NCI-H146 treated with DMSO at 0.1 percent for 48 hours (cell line): Measurements from ENCODE around the gene SND1.

Source experiments
- DNase-seq: peaks from one replicate; lab custom pipeline; 2025; ENCODE audit not compliant: unreplicated experiment; lab: John Stamatoyannopoulos, UW

The SND1 gene

GRCh38 chr7:128030654-128031611, 378.9 kb downstream of the SND1 start, which contains the start of gene LRRC4:
LRRC4 (minus strand) TSS chr7:128031437; CDS start chr7:128030640, 797 bp downstream.
- no peak for DNase-seq

DNA sequence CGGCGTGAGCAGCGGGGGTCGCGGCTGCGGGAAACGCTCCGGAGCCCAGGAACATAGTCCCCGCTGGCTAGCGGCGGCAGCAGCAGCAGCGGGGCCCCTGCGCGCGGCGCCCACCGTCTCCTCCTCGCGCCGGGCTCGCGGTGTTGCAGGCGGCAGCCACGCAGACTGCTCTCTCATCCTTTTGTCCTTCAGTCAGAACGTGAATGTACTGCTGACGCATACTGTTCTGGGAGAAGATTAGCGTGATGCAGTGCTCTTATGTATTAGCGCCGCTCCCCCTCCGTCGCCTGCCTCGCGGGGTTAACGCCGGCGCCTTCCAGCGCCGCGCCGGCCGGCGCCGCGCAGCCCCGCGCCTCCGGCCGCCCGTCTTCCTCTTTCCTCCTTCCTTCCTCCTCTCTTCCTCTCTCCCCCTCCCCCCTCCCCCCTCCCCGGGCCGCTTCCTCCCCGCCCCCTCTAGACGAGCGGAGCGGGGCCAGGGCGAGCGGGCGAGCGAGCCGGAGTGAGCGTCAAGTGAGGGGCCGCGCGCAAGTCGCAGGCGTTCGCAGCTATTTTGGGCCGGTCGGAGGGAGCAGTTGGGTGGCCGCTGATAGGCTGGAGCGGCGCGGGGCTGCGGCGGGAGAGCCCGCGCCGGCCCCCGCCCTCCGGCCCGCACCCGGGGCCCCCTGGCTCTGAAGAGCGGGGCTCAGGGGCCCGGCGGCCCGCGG, 380.1 kb downstream of the SND1 start:
- peak; percentile 52 for DNase-seq

DNA sequence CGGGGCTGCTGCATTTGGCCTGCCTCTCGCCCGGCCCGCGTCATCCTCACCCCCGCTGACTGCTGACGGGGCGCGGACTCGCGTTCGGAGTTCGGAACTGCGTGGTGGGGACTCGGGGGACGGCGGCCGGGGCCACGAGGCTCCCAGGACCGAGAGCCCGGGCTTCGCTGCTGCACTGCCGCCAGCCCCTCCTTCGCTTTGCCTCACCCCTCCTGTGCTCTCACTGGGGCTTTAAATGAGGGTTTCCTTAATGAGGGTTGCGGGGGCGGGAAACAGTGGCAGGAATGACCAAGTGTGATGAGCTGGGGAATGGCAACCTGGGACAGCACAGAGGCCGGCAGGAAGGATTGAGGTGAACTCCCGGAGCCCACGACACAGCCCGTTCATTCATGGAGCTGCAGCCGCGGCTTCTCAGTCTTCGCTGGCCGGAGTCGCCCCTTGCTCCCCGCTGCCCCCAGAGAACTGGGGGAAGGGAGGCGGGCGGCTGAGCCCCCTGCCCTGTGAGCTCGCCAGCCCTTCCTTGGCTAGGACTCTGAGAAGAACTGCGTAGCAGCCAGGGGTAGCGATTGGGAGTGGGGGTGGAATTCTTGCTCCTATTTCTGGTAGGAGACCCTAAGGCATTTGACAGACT, 380.7 kb downstream of the SND1 start:
- DNase-seq: no peak

- no peak for DNase-seq
Measured at GRCh38 chr7:128033246-128033645, 381.3 kb downstream of the SND1 start.

- DNase-seq: no peak
Measured at GRCh38 chr7:128034825-128035224, 382.8 kb downstream of the SND1 start.

DNA sequence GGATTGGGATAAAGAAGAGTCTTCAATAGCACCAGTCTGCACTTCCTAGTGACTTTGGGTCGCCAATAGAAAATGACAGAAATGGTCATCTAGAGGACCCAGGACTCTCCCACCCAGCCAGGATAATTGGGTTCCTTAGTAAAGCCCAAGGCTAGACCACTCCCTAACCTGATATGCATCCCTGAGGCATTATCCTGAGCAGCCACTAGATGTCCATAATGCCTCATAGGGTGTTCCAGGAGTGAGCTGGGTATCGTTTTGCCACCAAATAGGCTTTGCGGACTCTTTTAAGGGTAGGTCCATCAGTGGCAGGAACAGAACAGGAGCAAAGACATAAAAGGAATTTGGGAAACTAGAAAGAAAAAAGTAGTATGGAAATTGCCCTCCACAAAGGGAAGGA, 383.7 kb downstream of the SND1 start:
- peak; percentile 20 for DNase-seq

DNA sequence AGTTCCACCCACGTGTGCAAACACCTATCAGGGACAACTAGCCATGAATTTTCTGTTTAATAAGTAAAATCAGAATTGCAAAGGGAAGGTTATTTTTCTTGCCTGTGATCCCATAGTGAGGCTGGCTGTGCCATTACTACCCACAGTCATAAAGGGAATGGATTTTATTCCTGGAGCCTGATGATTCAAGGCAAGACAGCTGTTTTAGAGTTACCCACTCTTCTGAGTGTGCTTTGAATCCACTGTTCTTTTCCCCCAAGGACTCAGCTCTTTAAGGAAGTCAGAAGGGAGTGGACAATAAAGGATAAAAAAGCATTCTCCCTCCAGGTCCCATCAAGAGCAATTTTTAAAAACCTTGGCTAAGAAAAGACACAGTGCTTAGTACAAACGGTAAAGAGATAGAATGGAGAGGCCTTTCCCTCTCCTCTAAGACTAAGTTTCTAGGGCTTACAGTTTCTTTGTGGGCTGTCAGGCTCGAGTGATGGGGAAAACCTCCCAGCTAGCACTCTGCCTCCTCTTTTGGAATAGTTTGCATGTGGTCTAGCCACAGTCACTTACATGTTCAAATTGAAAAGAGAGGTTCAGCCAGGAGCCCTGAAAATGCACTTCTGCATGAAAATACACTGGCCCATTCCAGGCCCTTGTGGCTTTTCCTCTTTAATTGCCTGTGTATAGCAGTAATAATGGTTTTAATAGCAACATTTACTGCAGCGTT, 384.4 kb downstream of the SND1 start:
- no peak for DNase-seq

GRCh38 chr7:128037081-128037480, 385.1 kb downstream of the SND1 start:
- no peak for DNase-seq

- no peak for DNase-seq
Measured at GRCh38 chr7:128037880-128038619, 386.1 kb downstream of the SND1 start.

- no peak for DNase-seq
Measured at GRCh38 chr7:128039544-128039953, 387.6 kb downstream of the SND1 start.

DNA sequence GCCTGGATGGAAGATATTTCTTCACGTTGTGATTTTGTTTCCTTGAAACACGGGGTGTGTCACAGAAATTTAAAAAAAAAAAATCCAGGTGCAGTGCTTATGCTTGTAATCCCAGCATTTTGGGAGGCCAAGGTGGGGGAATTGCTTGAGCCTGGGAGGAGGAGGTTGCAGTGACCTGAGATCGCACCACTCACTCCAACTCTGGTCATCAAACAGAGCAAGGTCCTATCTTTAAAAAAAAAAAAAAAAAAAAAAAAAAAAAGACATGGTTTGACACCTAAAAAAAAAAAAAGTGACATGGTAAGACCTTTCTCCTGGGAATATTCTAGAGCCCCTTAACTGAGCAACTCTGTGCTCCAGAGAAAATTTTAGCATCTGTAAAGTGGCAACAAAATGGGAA, 388.2 kb downstream of the SND1 start:
- DNase-seq: no peak

- DNase-seq: no peak
Measured at GRCh38 chr7:128041203-128041602, 389.2 kb downstream of the SND1 start.

DNA sequence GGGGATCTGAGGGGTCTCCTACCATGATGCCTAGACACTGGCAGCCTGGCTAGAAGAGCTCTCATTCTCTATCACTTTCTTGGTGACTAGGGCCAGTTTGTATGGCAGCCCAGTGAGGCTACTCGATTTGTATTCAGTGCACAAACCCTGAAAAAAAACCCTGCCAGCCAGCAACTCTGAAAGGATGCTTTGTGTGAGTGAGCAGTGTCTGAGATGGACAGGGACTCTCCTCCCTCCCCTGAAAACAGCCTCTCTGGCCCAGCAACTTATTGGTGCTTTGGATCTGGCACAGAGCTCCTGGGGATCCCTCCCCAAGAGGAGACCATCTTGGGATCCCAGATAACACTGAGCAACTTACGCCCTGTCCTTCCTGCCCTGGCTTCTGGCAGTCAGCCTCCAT, 390.0 kb downstream of the SND1 start:
- no peak for DNase-seq

GRCh38 chr7:128044064-128044463, 392.1 kb downstream of the SND1 start:
- DNase-seq: no peak

GRCh38 chr7:128045158-128045557, 393.2 kb downstream of the SND1 start:
- DNase-seq: no peak

DNA sequence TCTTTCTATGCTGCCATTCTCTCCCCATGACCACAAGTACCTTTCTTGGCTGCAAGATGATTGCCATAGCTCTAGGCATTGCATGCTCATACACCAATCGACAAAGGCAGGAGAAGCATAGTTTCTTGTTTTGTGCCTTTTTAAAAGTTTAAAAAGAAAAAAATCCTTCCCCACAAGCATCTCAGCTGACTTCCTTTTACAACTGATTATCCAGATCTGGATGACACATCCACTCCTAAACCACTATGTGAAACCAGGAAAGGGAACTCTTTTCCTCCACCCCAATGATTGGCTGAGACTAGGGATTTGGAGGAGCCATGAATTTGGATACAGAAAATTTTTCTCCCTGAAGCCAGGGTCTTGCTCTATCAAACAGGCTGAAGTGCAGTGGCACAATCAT, 393.8 kb downstream of the SND1 start:
- DNase-seq: no peak

DNA sequence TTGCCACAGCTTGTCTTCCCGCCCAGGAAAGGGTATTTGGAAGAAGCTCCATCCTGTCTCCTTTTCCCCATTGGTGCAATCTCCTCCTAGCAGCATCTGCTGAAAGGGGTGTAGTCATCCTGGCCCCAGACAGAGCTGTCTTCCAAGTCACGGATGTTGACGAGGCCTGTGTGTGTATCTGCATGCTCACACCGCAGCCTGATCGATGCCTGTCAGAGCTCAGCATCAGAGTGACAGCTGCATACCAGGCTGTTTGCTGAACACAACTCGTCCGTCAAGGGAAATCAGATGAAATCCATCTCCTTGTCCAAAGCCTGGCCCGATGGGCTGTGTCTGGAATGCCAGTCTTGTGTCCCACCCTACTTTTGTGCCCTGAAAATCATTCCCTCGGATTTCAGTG, 400.4 kb downstream of the SND1 start:
- DNase-seq: no peak

DNA sequence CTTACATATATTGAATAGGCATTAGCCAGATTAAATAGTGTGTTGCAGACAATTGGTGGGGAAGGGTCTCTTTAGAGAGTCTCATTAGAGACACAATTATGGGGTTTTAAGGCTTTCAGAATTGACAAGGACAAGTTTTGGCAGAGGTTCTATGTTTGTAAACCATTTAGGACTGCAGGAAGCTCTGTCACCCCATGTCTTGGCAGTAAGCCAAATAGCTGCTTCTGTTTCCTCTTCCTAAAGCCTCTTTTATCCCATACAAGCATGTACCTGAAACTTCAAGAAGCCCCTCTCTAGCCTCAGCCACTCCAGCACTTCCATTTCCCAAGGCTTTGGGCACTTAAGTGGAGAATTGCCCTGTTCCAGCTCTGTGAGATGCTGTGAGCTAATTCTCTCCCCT, 401.0 kb downstream of the SND1 start:
- DNase-seq: peak; percentile 38

DNA sequence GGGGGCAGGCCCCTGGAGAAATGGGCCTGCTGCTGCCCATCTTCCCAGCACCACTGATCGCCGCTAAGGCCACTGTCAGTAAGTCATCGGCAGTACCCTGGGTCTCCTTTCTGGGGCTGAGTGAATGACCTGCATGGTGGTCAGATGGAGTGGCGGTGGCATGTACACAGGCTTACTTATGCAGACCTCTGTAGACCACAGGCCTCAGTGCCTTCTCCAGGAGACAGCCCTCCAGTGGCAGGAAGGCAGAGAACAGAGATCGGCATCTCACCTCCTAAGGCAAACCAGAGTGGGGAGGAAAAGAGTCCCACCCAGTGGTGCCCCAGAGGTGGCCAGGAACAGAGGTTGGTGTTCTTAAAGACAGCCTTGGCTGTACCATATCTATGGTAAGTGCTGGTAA, 402.0 kb downstream of the SND1 start:
- DNase-seq: no peak

GRCh38 chr7:128054511-128054910, 402.5 kb downstream of the SND1 start:
- no peak for DNase-seq
